Lower leg skin (tissue), 3 donors: Measurements from ENCODE around the gene NPC1L1.

ENCODE experiments used
- CTCF ChIP-seq, 3 donors: fragments of 450-650 bp; IDR thresholded peaks; one replicate each; pipeline ENCODE4 v1.5.1; 2016; ENCODE audit warnings: antibody characterized with exemption in 3 of 3, mild to moderate bottlenecking in 3 of 3, moderate library complexity in 2 of 3
- POLR2A ChIP-seq, 2 donors: fragments of 450-650 bp; IDR thresholded peaks; one replicate each; pipeline ENCODE4 v1.6.1; 2016 to 2017; ENCODE audit warnings: antibody characterized with exemption in 2 of 2, mild to moderate bottlenecking in 1 of 2, moderate library complexity in 1 of 2

GRCh38 chr7:44573464-44574286, 32.5 kb upstream of the NPC1L1 start, which contains the start of gene DDX56:
- no peak for TF ChIP-seq CTCF (IDR thresholded peaks at IDR 0.05)
- peak in 1 of 2 donors; percentile 55 for TF ChIP-seq POLR2A (IDR thresholded peaks at IDR 0.05)
